Mucosa of rectum (tissue), 2 donors: Measurements from ENCODE around the gene TMEM14B.

ENCODE experiments used
- H3K27ac ChIP-seq, 2 donors: one replicate each; pipeline ENCODE4 v1.7.0; 2013; ENCODE audit warnings: inconsistent platforms in 2 of 2, low read depth in 2 of 2, low read length in 2 of 2
- H3K27me3 ChIP-seq, 2 donors: one replicate each; pipeline ENCODE4 v1.7.0; 2013; ENCODE audit warnings: low read length in 2 of 2; ENCODE audit not compliant: control insufficient read depth in 2 of 2, insufficient read depth in 2 of 2
- H3K36me3 ChIP-seq, 2 donors: one replicate each; pipeline ENCODE4 v1.7.0; 2013; ENCODE audit warnings: low read length in 2 of 2; ENCODE audit not compliant: control insufficient read depth in 2 of 2, insufficient read depth in 2 of 2
- H3K4me1 ChIP-seq, 2 donors: one replicate each; pipeline ENCODE4 v1.7.0; 2013; ENCODE audit warnings: low read length in 2 of 2, mild to moderate bottlenecking in 1 of 2; ENCODE audit not compliant: control insufficient read depth in 2 of 2, insufficient read depth in 2 of 2
- H3K4me3 ChIP-seq, 2 donors: one replicate each; pipeline ENCODE4 v1.7.0; 2013; ENCODE audit warnings: low read length in 2 of 2
- H3K9ac ChIP-seq, 2 donors: one replicate each; pipeline ENCODE4 v1.7.0; 2013; ENCODE audit warnings: low read length in 2 of 2, low read depth in 1 of 2, mild to moderate bottlenecking in 1 of 2
- H3K9me3 ChIP-seq, 2 donors: one replicate each; pipeline ENCODE4 v1.7.0; 2013; ENCODE audit warnings: low read length in 2 of 2; ENCODE audit not compliant: control insufficient read depth in 2 of 2
- donor health status: healthy.
- donor health status: Normal muscosa, but diverticular disease.

TMEM14B gene

GRCh38 chr6:10771371-10771894, 23.8 kb downstream of the TMEM14B start:
- Histone ChIP-seq H3K4me3 (no peak overlapping the region), H3K36me3 (peaks cover 0 to 13% of the 10 kb centered on the region in 2 donors), H3K9ac (no peak overlapping the region), H3K9me3 (no peaks in the 10 kb centered on the region), H3K4me1 (no peaks in the 10 kb centered on the region), H3K27me3 (no peaks in the 10 kb centered on the region), H3K27ac (no peak overlapping the region)

- no peaks in the 10 kb centered on the region for H3K9me3 ChIP-seq
- no peak overlapping the region for H3K4me3 ChIP-seq
- H3K27me3 ChIP-seq, result no peaks in the 10 kb centered on the region
- H3K9ac ChIP-seq, result no peak overlapping the region
- H3K36me3 ChIP-seq, result no peaks in the 10 kb centered on the region
- H3K4me1 ChIP-seq, result no peaks in the 10 kb centered on the region
- no peak overlapping the region for H3K27ac ChIP-seq
These were observed 30.6 kb downstream of the TMEM14B start for GRCh38 chr6:10778230-10778629.

- Histone ChIP-seq H3K4me3 (no peak overlapping the region), H3K36me3 (peaks cover 0 to 3% of the 10 kb centered on the region in 2 donors), H3K9me3 (no peaks in the 10 kb centered on the region), H3K9ac (no peak overlapping the region), H3K4me1 (no peaks in the 10 kb centered on the region), H3K27me3 (no peaks in the 10 kb centered on the region), H3K27ac (no peak overlapping the region)
These were observed 31.5 kb downstream of the TMEM14B start for GRCh38 chr6:10779076-10779475.

GRCh38 chr6:10791673-10792072, 44.1 kb downstream of the TMEM14B start:
- H3K4me3 ChIP-seq, result no peak overlapping the region

GRCh38 chr6:10792101-10792500, 44.5 kb downstream of the TMEM14B start:
- Histone ChIP-seq H3K9me3 (no peaks in the 10 kb centered on the region), H3K27me3 (no peaks in the 10 kb centered on the region), H3K27ac (no peak overlapping the region), H3K9ac (no peak overlapping the region), H3K4me1 (no peaks in the 10 kb centered on the region), H3K36me3 (peaks cover 2% of the 10 kb centered on the region in 2 donors), H3K4me3 (no peak overlapping the region)

More at GRCh38 chr6:10791673-10792072, 44.1 kb downstream of the TMEM14B start:
- H3K9me3 ChIP-seq, result no peaks in the 10 kb centered on the region
- no peaks in the 10 kb centered on the region for H3K27me3 ChIP-seq
- H3K9ac ChIP-seq, result no peak overlapping the region
- H3K27ac ChIP-seq, result no peak overlapping the region
- peaks cover 2% of the 10 kb centered on the region in 2 donors for H3K36me3 ChIP-seq
- no peaks in the 10 kb centered on the region for H3K4me1 ChIP-seq

- H3K27me3 ChIP-seq, result no peaks in the 10 kb centered on the region
- H3K9ac ChIP-seq, result no peak overlapping the region
- no peak overlapping the region for H3K27ac ChIP-seq
- H3K4me1 ChIP-seq, result no peaks in the 10 kb centered on the region
- H3K36me3 ChIP-seq, result peaks cover 2% of the 10 kb centered on the region in 2 donors
- no peaks in the 10 kb centered on the region for H3K9me3 ChIP-seq
- H3K4me3 ChIP-seq, result no peak overlapping the region
These were observed 45.4 kb downstream of the TMEM14B start for GRCh38 chr6:10793035-10793434.

GRCh38 chr6:10793695-10794094, 46.1 kb downstream of the TMEM14B start:
- Histone ChIP-seq H3K4me3 (no peak overlapping the region), H3K9ac (no peak overlapping the region), H3K36me3 (peaks cover 2% of the 10 kb centered on the region in 2 donors), H3K9me3 (no peaks in the 10 kb centered on the region), H3K4me1 (no peaks in the 10 kb centered on the region), H3K27ac (no peak overlapping the region), H3K27me3 (no peaks in the 10 kb centered on the region)

GRCh38 chr6:10794239-10794638, 46.6 kb downstream of the TMEM14B start:
- no peaks in the 10 kb centered on the region for H3K27me3 ChIP-seq
- H3K9ac ChIP-seq, result no peak overlapping the region
- H3K4me3 ChIP-seq, result no peak overlapping the region
- H3K27ac ChIP-seq, result no peak overlapping the region
- no peaks in the 10 kb centered on the region for H3K4me1 ChIP-seq
- no peaks in the 10 kb centered on the region for H3K9me3 ChIP-seq
- peaks cover 2% of the 10 kb centered on the region in 2 donors for H3K36me3 ChIP-seq

- no peaks in the 10 kb centered on the region for H3K36me3 ChIP-seq
- H3K9ac ChIP-seq, result no peak overlapping the region
- H3K27me3 ChIP-seq, result no peaks in the 10 kb centered on the region
- no peak overlapping the region for H3K27ac ChIP-seq
- no peaks in the 10 kb centered on the region for H3K4me1 ChIP-seq
- no peaks in the 10 kb centered on the region for H3K9me3 ChIP-seq
- no peak overlapping the region for H3K4me3 ChIP-seq
These were observed 53.2 kb downstream of the TMEM14B start for GRCh38 chr6:10800810-10801209.

GRCh38 chr6:10801224-10801848, 53.7 kb downstream of the TMEM14B start:
- H3K4me1 ChIP-seq, result no peaks in the 10 kb centered on the region
- H3K27me3 ChIP-seq, result no peaks in the 10 kb centered on the region
- H3K9ac ChIP-seq, result no peak overlapping the region
- H3K27ac ChIP-seq, result no peak overlapping the region
- H3K4me3 ChIP-seq, result no peak overlapping the region
- H3K36me3 ChIP-seq, result no peaks in the 10 kb centered on the region
- H3K9me3 ChIP-seq, result no peaks in the 10 kb centered on the region
